ENCODE results near the gene SOX4.

DNA sequence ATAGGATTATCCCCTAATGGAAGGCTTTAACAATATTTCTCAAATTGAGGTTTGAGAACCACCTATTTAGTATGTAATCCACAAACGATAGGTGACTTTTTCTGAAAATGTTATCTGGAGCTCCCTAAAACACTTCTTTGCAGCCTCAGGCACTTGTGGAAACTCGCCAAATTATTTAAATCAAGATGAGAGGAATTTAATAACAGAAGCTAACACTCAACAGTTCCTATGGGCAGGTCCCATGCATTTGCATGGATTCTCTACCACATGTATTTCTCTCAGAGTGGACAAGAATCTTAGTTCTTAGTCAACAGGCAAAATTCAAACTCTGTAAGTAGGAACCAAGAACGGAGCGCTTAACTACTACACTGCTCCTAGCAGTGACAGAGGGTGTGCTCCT, 20.7 kb downstream of the SOX4 start:
- TF ChIP-seq POLR2A (IDR thresholded peaks at IDR 0.05; ENCODE audit: low read depth, low read length) = no peak
- no peak for TF ChIP-seq TAF1 (IDR thresholded peaks at IDR 0.05; ENCODE audit: low read depth, low read length)
- no peak for TF ChIP-seq POLR2AphosphoS5 (IDR thresholded peaks at IDR 0.05; ENCODE audit: low read depth, low read length)
- no peak for TF ChIP-seq SPI1 (IDR thresholded peaks at IDR 0.05; ENCODE audit: low read depth, low read length)

Data from GM12891 (cell line).